GM12872 (cell line): Measurements from ENCODE around the gene BPIFB4.

Experiments
- TF ChIP-seq, protein P1 (sequence below): IDR thresholded peaks from 3 replicates; pipeline ENCODE4 v1.5.1; 2011; ENCODE audit warnings: low read depth, mild to moderate bottlenecking, low read length, moderate library complexity; ENCODE audit not compliant: insufficient read depth

The BPIFB4 gene

GRCh38 chr20:33062825-33063149, 16.7 kb upstream of the BPIFB4 start:
- TF ChIP-seq, protein P1, sequence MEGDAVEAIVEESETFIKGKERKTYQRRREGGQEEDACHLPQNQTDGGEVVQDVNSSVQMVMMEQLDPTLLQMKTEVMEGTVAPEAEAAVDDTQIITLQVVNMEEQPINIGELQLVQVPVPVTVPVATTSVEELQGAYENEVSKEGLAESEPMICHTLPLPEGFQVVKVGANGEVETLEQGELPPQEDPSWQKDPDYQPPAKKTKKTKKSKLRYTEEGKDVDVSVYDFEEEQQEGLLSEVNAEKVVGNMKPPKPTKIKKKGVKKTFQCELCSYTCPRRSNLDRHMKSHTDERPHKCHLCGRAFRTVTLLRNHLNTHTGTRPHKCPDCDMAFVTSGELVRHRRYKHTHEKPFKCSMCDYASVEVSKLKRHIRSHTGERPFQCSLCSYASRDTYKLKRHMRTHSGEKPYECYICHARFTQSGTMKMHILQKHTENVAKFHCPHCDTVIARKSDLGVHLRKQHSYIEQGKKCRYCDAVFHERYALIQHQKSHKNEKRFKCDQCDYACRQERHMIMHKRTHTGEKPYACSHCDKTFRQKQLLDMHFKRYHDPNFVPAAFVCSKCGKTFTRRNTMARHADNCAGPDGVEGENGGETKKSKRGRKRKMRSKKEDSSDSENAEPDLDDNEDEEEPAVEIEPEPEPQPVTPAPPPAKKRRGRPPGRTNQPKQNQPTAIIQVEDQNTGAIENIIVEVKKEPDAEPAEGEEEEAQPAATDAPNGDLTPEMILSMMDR, result no peak

DNA sequence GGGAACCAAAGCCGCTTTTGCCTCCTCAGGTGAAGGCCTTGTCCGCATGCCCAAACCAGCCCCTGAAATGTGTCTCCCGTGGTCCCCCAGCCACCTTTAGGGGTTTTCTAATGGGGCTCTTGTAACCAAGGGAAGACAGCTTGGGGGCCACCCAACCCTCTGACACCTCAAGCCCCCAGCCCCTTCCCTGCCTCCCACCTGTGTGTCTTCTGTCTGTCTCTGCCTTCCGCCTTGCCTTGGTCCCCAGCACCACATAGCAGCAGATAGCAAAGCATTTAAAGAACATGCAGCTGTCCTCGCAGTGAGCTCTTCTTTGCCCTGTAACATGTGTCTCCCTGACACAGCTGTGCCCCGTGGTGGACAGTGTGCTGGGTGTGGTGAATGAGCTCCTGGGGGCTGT, 16.2 kb upstream of the BPIFB4 start:
- TF ChIP-seq, protein P1, result no peak

DNA sequence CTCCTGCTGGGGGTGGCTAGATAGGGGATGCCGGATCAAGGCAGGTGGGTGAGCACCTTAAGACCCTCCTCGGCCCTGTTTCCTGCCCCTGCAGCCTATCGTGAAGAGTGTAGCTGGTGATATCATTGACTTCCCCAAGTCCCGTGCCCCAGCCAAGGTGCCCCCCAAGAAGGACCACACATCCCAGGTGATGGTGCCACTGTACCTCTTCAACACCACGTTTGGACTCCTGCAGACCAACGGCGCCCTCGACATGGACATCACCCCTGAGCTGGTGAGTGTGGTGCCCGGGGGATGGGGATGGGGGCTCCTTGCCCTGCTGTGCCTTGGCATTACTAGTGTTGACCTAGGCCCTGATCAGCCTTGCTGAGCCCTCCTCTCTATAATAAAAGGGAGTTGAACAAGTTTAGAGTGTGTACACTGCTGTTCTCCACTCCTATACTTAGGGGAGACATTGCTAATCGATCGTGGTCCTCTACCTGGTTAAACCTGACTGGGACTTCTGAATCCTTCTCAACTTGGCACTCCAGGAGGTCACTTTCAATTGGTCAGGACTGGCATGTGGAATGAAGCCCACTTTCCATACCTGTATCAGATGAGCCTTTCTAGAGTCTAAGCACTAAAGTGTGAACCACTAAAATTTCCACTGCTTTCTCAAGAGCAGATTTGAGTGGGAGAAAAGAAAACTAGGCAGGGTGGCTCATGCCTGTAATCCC, 14.7 kb upstream of the BPIFB4 start:
- TF ChIP-seq, protein P1, result no peak

GRCh38 chr20:33065785-33066184, 13.7 kb upstream of the BPIFB4 start:
- TF ChIP-seq, protein P1, result no peak

GRCh38 chr20:33067806-33068205, 11.6 kb upstream of the BPIFB4 start:
- TF ChIP-seq, protein P1, result no peak

DNA sequence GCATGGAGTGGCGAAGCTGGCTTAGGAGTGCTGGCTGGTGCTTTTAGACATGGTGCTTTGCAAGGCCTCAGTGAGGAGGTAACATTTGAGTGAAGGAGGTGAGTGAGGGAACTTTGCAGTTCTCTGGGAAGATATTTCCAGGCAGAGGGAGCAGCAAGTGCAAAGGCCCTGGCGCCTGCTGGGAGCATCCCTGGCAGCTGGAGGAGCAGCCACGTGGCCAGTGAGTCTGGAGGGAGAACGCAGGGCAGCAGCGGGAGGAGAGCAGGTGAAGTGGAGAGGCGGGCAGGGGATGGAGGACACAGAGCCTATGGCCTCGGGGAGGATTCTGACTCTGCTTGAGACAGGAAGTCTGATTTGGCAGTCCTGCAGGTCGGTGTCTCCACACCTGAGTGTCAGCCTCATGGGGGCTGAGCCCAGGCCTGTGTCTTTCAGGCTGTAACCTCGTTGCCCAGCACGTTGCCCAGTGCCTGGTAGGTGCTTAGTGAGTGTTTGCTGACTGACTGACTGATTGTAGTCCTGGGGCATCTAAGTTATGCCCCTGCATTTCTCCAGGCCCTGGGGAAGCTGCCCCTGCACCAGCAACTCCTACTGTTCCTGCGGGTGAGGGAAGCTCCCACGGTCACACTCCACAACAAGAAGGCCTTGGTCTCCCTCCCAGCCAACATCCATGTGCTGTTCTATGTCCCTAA, 11.0 kb upstream of the BPIFB4 start:
- TF ChIP-seq, protein P1, result no peak

GRCh38 chr20:33069673-33070072, 9.8 kb upstream of the BPIFB4 start:
- TF ChIP-seq, protein P1, result no peak
